Measurements from ENCODE around the gene GAPDH.
"Not testable (repeated sequence)": the region's sequence is repeated elsewhere in the genome, so short reads cannot be mapped to it uniquely, and the experiment has no call there.

The GAPDH gene

DNA sequence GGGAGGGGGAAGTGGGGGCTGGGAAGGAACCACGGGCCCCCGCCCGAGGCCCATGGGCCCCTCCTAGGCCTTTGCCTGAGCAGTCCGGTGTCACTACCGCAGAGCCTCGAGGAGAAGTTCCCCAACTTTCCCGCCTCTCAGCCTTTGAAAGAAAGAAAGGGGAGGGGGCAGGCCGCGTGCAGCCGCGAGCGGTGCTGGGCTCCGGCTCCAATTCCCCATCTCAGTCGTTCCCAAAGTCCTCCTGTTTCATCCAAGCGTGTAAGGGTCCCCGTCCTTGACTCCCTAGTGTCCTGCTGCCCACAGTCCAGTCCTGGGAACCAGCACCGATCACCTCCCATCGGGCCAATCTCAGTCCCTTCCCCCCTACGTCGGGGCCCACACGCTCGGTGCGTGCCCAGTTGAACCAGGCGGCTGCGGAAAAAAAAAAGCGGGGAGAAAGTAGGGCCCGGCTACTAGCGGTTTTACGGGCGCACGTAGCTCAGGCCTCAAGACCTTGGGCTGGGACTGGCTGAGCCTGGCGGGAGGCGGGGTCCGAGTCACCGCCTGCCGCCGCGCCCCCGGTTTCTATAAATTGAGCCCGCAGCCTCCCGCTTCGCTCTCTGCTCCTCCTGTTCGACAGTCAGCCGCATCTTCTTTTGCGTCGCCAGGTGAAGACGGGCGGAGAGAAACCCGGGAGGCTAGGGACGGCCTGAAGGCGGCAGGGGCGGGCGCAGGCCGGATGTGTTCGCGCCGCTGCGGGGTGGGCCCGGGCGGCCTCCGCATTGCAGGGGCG lies at the start of gene GAPDH:
Gene GAPDH, plus strand, starts transcription at position 595 of the 772 bp plus-strand sequence. CDS start 316 bp downstream, outside the sequence.
- DNase-seq: peak; percentile 96

DNA sequence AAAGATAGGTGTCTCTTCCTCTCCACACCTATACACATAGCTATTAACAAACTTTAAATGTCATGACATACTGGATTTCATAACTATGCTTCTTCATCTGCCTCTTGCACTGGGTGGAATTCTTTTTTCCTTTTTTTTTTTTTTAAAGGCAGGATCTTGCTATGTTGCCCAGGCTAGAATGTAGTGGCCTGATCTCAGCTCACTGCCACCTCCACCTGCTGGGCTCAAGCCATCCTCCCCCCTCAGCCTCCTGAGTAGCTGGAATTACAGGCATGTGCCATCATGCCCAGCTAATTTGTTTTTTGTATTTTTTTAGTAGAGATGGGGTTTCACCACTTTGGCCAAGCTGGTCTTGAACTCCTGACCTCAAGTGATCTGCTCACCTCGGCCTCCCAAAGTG lies 46.1 kb upstream of the GAPDH start:
- DNase-seq: no peak

DNA sequence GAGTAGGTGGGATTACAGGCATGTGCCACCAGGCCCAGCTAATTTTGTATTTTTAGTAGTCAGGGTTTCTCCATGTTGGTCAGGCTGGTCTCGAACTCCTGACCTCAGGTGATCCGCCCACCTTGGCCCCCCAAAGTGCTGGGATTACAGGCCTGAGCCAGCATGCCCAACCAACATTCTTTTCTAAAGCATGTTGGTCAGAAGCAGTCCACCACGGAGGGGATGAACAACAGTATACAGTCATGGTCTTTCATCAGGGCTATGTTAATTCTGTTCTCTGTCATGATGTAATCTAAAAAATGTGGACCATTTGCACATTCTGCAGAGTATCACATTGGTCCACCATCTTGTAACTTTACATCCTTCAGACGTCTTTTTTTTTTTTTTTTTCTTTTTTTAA lies 44.9 kb upstream of the GAPDH start:
- no peak for DNase-seq

DNA sequence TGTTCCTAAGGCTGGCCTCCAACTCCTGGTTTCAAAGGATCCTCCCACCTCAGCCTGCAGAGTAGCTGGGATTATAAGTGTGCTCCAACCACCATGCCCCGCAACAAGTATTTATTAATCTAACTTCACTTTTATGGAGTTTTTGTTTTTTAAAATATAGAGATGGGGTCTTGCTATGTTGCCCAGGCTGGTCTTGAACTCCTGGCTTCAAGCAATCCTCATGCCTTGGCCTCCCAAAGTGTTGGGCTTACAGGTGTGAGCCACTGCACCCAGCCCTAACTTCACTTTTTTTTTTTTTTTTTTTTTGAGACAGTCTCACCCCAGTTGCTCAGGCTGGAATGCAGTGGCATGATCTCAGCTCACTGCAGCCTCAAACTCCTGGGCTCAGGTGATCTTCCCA lies 43.6 kb upstream of the GAPDH start:
- not testable (repeated sequence) for DNase-seq

DNA sequence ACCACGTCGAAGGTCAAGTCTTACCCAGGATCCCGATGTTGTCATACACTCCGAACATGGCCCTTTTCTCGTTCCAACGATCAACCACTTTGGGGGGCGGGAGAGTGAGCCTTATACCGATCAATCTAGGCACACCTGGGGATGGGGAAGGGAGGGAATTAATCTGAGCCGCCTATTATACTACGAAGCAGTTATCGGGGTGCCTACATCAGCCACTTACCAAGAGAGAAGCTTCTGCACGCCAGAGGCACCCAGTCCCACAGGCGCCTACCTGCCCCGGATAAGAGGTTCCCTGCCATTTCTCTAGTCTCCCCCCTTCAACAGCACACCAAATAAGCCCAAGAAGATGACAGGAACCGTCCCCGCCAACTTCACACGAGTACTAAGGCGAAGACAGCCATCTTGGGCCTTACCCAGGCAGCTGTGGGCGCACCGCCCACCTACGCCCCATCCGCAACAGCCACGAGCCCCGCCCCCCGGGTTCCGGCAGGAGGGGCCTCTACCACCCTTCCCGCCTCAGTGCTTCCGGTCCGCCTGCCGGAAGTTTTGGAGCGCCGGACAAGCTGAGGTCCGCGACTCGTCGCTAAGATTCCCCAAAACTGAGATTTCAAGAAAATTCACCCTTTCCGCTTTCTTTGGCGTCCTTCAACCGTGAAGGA lies 41.4 kb upstream of the GAPDH start, which contains the start of gene MRPL51:
Gene MRPL51, minus strand, starts transcription at position 425 of the 659 bp plus-strand sequence. Its CDS starts 126 bp downstream, at position 299.
- peak; percentile 87 for DNase-seq

DNA sequence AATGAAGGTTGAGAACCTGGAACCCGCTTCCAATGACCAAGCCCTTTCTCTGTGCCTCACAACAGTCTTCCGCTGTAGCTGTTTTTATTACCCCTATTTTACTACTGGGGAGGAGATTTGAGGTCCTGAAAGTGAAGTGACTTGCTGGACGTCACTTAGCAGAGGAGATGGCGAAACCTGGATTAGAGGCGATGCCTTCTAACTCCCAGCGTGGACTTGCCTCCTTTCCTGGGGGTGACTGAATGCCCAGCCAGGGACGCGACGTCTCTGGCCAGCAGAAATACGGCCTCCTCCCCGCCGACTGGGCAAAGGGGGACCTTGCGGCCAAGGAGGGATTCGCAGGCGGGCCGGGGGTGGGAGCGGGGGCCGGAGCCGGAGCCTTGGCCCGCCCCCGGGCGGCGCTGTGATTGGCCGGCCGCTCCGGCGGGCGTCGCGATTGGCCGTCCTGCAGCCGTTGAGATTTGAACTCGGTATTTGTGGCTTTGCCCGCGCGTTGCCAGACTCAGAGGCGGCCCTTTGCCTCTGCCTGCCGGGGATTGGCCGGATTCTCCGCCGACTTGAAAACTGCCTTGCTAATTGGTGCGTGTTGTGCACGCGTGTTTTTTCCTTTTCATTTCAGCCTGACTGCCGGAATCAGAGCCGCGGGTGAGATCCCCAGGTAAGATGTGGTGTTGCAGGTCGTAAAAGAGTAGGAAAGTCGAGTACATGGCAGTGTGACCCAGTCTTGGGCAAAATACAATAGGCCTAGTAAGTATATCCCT lies 40.6 kb upstream of the GAPDH start, which contains the start of gene NCAPD2:
Gene NCAPD2, plus strand, starts transcription at position 606 of the 761 bp plus-strand sequence. CDS start 997 bp downstream, outside the sequence.
- peak; percentile 95 for DNase-seq

DNA sequence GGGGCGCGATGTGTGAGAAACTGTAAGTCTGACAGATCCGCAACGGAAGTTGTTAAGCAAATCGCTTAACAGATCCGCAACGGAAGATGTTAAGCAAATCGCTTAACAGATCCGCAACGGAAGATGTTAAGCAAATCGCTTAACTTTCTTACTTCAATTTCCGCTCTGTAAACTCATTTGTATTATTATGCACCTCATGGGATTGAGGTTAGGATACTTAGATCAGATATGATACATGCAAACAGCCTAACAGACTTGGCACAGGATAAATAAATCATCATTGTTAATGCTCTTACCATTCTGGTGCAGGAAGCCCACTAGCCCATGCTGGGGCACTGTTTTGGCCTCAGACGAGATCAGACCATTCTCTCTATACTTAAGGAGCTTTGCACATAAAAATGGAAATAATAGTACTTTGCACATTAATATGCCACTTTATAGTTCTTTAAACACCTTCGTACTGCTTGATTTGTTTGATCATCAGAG lies 40.0 kb upstream of the GAPDH start:
- DNase-seq: no peak

DNA sequence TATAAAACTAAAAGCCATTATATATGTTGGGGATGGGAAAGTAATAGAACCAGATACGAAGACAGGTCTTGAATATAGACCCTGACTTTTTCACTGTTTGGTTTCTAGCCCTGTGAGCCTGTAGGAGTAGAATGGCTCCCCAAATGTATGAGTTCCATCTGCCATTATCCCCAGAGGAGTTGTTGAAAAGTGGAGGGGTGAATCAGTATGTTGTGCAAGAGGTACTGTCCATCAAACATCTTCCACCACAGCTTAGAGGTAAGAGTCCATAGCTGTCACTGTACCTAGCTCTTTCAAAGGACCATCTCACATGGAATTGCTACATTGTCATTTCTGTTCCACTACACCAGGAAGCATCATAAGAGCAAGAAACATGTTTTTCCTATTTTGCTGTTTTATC lies 39.3 kb upstream of the GAPDH start:
- DNase-seq: no peak

DNA sequence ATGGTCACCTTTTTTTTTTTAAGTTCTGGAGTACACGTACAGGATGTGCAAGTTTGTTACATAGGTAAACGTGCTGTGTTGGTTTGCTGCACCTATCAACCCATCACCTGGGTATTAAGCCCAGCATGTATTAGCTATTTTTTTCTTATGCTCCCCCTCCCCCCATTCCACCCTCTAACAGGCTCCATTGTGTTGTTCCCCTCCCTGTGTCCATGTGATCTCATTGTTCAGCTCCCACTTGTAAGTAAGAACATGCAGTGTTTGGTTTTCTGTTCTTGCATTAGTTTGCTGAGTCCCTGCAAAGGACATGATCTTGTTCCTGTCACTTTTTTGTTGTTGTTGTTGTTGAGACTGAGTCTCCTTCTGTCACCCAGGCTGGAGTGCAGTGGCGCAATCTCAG lies 37.0 kb upstream of the GAPDH start:
- not testable (repeated sequence) for DNase-seq

DNA sequence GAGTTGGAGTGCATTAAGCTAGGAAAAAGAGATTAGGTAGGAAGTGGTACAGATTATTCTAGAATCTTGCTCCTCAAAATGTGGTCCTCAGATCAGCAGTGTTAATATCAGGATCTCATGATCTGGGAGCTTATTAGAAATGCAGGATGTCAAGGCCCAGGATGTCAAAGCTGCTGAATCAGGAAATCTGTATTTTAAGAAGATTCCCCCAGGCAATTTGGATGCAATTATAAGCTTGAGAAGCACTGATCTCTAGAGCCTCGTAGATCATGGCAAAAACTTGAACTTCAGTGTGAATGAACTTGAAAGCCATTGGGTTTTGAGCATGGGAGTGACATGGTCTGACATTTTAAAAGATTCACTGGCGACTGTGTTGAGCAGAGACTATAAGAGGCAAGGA lies 33.9 kb upstream of the GAPDH start:
- DNase-seq: no peak

DNA sequence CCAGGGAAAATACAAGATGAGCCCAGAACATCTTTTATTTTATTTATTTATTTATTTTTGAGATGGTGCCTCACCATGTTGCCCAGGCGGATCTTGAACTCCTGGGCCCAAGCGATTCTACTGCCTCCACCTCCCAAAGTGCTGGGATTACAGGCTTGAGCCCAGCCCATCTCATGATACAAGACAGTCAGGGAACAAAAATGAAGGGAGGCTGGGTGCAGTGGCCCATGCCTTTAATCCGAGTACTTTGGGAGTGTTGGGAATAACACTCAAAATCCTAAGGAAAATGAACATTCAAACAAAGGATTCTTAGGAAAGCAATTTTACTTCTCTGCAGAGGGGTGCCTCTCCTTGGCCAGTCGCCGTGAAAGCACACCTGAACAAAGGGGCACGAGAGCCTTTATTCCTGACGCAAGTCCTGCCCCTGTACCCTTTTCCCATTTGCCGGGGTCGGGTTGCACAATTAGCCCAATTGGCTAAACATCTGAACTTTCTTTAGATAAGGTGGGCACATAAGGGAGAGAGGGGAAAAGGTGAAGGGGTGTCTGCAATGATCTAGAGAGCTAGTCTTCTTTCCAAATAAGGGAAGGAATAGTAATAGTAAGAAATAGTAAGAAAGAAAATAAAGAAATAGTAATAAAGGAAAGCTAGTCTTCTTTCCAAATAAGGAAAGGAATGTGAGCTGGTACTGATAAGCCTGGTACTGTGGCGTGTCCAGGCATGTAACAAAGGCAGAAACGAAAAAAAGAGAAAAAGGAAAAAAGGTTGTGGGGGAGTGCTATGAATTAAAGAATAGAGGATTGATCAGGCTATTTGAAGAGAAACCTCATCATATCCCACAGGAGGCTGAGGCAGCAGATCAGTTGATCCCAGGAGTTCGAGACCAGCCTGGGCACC lies 27.0 kb upstream of the GAPDH start:
- no peak for DNase-seq

DNA sequence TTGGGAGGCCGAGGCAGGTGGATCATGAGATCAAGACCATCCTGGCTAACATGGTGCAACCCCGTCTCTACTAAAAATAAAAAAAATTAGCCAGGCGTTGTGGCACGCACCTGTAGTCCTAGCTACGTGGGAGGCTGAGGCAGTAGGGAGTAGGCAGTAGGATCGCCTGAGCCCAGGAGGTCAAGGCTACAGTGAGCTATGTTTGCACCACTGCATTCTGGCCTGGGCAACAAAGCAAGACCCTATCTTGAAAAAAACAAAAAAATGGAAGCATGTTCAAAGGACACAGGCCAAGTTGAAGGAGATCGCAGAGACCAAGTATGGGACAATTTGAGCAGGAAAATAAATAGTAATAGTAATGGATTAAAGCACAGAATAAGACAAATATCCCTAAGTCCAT lies 26.2 kb upstream of the GAPDH start:
- DNase-seq: no peak

DNA sequence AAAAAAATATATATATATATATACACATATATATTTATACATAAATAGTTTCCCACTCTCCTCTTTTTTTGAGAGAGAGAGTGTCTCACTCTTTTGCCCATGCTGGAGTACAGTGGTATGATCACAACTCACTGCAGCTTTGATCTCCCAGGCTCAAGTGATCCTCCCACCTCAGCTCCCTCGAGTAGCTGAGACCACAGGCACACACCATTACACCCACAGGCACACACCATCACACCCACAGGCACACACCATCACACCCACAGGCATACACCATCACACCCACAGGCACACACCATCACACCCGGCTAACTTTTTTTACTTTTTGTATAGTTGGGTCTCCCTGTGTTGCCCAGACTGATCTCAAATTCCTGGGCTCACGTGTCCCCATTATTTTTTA lies 14.1 kb upstream of the GAPDH start:
- DNase-seq: no peak

DNA sequence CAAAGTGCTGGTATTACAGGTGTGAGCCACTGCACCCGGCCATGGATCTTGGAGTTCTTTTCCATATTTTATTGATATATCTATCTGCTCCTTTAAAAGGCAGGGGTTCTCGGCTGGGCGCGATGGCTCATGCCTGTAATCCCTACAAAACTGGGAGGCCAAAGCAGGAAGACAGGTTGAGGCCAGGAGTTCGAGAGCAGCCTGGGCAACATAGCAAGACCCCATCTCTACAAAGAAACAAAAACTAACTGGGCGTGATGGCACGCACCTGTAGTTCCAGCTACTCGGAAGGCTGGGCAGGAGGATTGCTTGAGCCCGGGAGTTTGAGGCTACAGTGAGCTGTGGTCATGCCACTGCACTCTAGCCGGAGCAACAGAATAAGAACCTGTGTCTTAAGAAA lies 12.1 kb upstream of the GAPDH start:
- no peak for DNase-seq

DNA sequence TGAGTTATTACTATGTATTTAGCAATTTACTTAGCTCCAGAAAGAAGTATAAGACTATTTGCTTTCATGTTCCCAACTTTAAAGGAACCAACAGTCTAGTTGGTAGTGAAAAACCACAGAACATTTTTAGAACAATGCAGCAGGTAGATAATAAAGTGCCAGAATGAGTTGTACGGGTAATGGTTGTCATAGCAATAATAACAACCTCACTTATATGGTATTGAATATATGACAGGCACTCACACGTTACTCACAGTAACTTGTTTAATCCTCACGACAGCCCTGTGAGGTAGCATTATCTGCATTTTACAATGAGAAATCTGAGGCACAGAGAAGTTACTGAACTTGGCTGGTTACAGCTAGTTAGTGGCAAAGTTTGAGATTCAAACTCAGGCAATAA lies 10.6 kb upstream of the GAPDH start:
- no peak for DNase-seq

DNA sequence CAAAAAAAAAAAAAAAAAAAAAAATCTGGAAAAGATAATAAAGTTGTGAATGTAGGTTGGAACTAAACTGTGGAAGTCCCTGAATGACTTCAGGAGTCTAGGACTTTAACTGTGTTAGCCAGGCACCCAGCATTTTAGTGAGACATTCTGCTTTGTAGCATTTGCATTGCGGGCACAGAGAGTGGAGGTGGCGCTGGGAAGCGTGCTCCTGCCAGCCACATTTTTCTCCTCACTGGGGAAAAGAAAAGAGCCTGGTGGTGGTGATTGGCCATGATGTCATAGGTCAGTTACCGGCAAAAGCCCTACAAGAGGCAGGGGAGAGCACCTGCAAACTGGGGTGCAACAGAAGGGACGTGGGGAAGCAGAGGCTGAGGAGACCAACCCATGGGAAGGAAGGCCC lies 9.7 kb upstream of the GAPDH start:
- no peak for DNase-seq

DNA sequence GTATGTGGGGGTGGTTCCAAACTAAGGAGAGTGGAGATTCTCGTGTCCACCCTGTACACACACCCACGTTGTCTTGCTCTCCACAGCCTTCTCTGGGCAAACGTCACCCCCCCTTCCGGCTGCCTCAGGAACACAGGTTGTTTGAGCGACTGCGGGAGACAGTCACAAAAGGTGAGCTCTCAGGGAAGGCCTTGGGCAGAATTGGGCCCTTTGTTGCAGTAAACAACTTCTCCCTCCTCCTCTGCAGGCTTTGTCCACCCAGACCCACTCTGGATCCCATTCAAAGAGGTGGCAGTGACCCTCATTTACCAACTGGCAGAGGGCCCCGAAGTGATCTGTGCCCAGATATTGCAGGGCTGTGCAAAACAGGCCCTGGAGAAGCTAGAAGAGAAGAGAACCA lies 8.1 kb upstream of the GAPDH start:
- no peak for DNase-seq

DNA sequence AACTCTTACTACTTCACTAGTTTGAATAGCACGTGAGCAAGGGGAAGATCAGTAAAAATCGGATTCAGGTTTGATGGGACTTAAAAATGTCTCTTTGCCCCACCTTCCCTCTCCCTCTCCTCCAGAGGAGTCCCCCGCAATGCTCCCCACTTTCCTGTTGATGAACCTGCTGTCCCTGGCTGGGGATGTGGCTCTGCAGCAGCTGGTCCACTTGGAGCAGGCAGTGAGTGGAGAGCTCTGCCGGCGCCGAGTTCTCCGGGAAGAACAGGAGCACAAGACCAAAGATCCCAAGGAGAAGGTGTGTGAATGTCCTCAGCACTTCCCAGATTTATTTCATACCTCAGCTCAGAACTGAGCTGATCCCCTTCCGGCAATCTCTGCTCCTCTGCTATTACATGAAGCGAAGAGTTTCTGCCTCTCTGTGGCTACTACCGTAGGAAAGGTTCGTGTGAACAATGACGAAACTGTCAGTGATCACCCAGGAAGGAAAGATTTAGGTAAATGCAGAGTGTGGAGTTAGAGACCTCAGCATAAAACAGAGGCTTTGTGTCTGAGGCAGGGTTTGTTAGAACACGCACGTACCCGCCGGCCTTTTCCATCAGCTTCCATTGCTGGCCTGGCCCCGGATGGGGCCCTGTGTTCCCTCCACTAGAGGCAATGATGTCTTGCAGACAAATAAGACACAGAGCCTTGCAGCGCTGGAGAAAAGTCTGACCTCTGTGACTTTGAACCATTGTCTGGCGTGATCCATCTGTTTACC lies 7.4 kb upstream of the GAPDH start:
- DNase-seq: no peak

DNA sequence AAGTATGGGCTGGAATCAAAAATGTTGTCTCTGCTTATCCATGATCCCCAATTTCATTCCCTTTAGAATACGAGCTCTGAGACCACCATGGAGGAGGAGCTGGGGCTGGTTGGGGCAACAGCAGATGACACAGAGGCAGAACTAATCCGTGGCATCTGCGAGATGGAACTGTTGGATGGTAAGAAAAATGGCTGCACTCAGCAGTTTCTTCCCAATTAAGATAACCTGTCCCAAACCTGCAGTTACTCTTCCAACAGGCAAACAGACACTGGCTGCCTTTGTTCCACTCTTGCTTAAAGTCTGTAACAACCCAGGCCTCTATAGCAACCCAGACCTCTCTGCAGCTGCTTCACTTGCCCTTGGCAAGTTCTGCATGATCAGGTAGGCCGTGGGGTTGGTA lies 6.6 kb upstream of the GAPDH start:
- DNase-seq: no peak

DNA sequence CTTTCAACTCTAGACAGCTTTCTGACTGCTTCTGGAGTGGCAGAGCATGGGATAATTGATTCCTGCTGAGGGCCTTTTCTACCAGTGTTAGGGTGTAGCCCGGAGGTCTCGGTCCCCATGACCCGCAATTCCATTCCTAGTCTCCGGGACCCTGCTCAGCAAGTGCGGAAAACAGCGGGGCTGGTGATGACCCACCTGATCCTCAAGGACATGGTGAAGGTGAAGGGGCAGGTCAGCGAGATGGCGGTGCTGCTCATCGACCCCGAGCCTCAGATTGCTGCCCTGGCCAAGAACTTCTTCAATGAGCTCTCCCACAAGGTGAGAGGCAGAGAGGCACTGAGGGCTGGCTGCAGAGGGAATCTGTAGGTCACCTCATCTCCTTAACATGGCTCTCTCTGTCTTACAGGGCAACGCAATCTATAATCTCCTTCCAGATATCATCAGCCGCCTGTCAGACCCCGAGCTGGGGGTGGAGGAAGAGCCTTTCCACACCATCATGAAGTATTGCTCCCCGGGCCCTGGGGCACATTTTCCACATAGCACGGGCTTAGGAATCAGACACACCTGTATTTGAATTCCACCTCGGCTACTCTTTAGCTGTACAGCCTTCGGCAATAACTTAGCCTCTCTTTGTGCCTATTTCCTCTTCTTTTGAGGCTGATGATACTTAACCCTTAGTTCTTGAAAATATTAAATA lies 5.6 kb upstream of the GAPDH start:
- DNase-seq: no peak

DNA sequence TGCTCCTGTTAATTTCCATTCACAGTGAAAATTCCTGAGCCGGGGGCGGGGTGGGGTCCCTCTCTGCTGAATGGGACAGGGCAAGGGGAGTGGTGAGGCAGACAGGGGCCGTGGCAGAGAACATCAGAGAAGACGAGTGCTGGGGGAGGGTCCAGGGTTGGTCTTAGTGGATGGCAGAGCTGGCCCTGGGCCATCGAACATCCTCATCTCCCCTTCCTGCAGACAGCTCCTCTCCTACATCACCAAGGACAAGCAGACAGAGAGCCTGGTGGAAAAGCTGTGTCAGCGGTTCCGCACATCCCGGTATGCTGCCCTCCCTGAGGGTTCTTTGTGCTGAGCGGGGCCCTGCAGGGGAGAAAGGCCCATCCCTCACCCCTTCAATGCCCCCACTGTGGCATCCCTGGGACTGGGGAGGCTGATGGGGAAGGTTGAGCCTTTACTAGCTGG lies 5.0 kb upstream of the GAPDH start:
- no peak for DNase-seq
